BJ (cell line): ENCODE data around the gene CYP24A1. TPM values are rescaled to one million over a fixed set of nuclear protein-coding genes. Genes with fewer than 3 reads are reported as not detected.

Experiments
- CTCF ChIA-PET: fragments of 350-600 bp; formaldehyde crosslinking; extraction: SDS; loops from one replicate; lab custom pipeline; 2021; ENCODE audit warnings: antibody characterized with exemption, inconsistent platforms; lab: Yijun Ruan, JAX
- POLR2A ChIA-PET: fragments of 300-600 bp; sonication (Branson Sonifier 250); formaldehyde crosslinking; extraction: SDS; loops from one replicate; lab custom pipeline; 2021; ENCODE audit warnings: antibody characterized with exemption; lab: Charles Lee
- DNase-seq: peaks from one replicate; pipeline ENCODE4 v3.0.0-alpha.2; 2011; ENCODE audit warnings: low read depth
- H3K27me3 ChIP-seq: 2 replicates; pipeline ENCODE4 v1.6.0; 2011; ENCODE audit warnings: low read length; ENCODE audit not compliant: control insufficient read depth, insufficient read depth
- H3K36me3 ChIP-seq: 2 replicates; pipeline ENCODE4 v1.5.1; 2011; ENCODE audit warnings: low read length; ENCODE audit not compliant: control insufficient read depth, insufficient read depth
- H3K4me3 ChIP-seq: 2 replicates; pipeline ENCODE4 v1.5.1; 2011; ENCODE audit warnings: low read depth, mild to moderate bottlenecking, control low read depth, low read length
- CTCF ChIP-seq: IDR thresholded peaks from 2 replicates; pipeline ENCODE4 v1.5.1; 2011; ENCODE audit warnings: low read depth, mild to moderate bottlenecking, control low read depth, inconsistent platforms, low read length, moderate library complexity; ENCODE audit not compliant: insufficient read depth
- polyA plus RNA-seq: library from polyadenylated mRNA; depleted of rRNA; stranded (reverse); fragments of >200 nt; gene quantifications from 2 replicates; pipeline ENCODE4 v1.2.3, GENCODE V29; 2011

CYP24A1 gene
- polyA plus RNA-seq, 1 experiment, result 0.10 TPM

GRCh38 chr20:54122189-54122588 lies 51.6 kb downstream of the CYP24A1 start:
- DNase-seq, result no peak
- H3K36me3 ChIP-seq, result no peaks in the 10 kb centered on the region
- ChIA-PET CTCF (no interaction called here), POLR2A (no interaction called here)
- TF ChIP-seq CTCF, result no peak
- no peak overlapping the region for H3K4me3 ChIP-seq
- no peaks in the 10 kb centered on the region for H3K27me3 ChIP-seq

- CTCF ChIA-PET, result interaction anchor here (0.7 kb wide), 1 partner anchor 23 kb away, joined by 3 read pairs; no protein-coding TSS in a partner anchor
- POLR2A ChIA-PET, result no interaction called here
- Histone ChIP-seq H3K4me3 (no peak overlapping the region), H3K36me3 (no peaks in the 10 kb centered on the region), H3K27me3 (no peaks in the 10 kb centered on the region)
- TF ChIP-seq CTCF, result no peak
- DNase-seq, result no peak
These were observed 54.0 kb downstream of the CYP24A1 start for GRCh38 chr20:54119744-54120143.

GRCh38 chr20:54118220-54119001 lies 55.4 kb downstream of the CYP24A1 start:
- no peak for DNase-seq
- ChIA-PET POLR2A (no interaction called here), CTCF (interaction anchor here (1.1 to 1.4 kb wide), 2 partner anchors 12 to 81 kb away, joined by 3 read pairs; no protein-coding TSS in a partner anchor)
- Histone ChIP-seq H3K36me3 (no peaks in the 10 kb centered on the region), H3K27me3 (no peaks in the 10 kb centered on the region), H3K4me3 (no peak overlapping the region)
- TF ChIP-seq CTCF, result no peak

- ChIA-PET CTCF (interaction anchor here (1.4 kb wide), 1 partner anchor 83 kb away, joined by 3 read pairs; no protein-coding TSS in a partner anchor), POLR2A (no interaction called here)
- no peaks in the 10 kb centered on the region for H3K36me3 ChIP-seq
- H3K4me3 ChIP-seq, result no peak overlapping the region
- H3K27me3 ChIP-seq, result no peaks in the 10 kb centered on the region
- TF ChIP-seq CTCF, result no peak
- DNase-seq, result no peak
These were observed 57.1 kb downstream of the CYP24A1 start for GRCh38 chr20:54116550-54117235.

GRCh38 chr20:54115172-54115854 lies 58.5 kb downstream of the CYP24A1 start:
- no peaks in the 10 kb centered on the region for H3K27me3 ChIP-seq
- CTCF ChIA-PET, result interaction anchor here (1.5 kb wide), 1 partner anchor 12 kb away, joined by 7 read pairs; no protein-coding TSS in a partner anchor
- no peaks in the 10 kb centered on the region for H3K36me3 ChIP-seq
- POLR2A ChIA-PET, result no interaction called here
- no peak overlapping the region for H3K4me3 ChIP-seq
- DNase-seq, result no peak
- no peak for TF ChIP-seq CTCF
